B cell (primary cell): ENCODE data around the gene RHOH. TPM values are rescaled to one million over a fixed set of nuclear protein-coding genes. Genes with fewer than 3 reads are reported as not detected.

Experiments
- ATAC-seq: fragments of 200-7000 bp; cut with Tn5 transposase; one replicate; pipeline ENCODE4 v1.10.0; 2021; ENCODE audit warnings: low read depth, mild to moderate bottlenecking, moderate number of reproducible peaks, moderate library complexity
- CTCF ChIA-PET: fragments of 350-600 bp; sonication (Branson Sonifier 250); formaldehyde crosslinking; loops from one replicate; lab custom pipeline; 2021; ENCODE audit warnings: antibody characterized with exemption, inconsistent platforms; lab: Charles Lee
- POLR2A ChIA-PET: fragments of 350-600 bp; sonication (Branson Sonifier 250); formaldehyde crosslinking; loops from one replicate; lab custom pipeline; 2021; ENCODE audit warnings: antibody characterized with exemption; lab: Charles Lee
- DNase-seq: peaks from one replicate; pipeline ENCODE4 v3.0.0; 2013
- H2AFZ ChIP-seq: 2 replicates; pipeline ENCODE4 v1.6.1; 2012; ENCODE audit warnings: mild to moderate bottlenecking, low read depth, low read length; ENCODE audit not compliant: insufficient read depth, poor library complexity, severe bottlenecking
- H3K27ac ChIP-seq, 2 donors: 1 replicate in 1 of 2; 2 replicates in 1 of 2; pipeline ENCODE4 v1.5.1; 2012 to 2013; ENCODE audit warnings: low read length in 2 of 2, mild to moderate bottlenecking in 2 of 2, moderate library complexity in 1 of 2
- H3K27me3 ChIP-seq, 4 experiments: fragments of 200-600 bp in 1 of 4; sonication (generic) in 1 of 4; replicated peaks in 1 of 4; 1 replicate in 2 of 4; 2 replicates in 2 of 4; pipeline versions ENCODE4 v1.6.1 to v1.7.0; 2013 to 2016; ENCODE audit warnings: low read length in 3 of 4, mild to moderate bottlenecking in 2 of 4, mixed read lengths in 1 of 4, moderate library complexity in 1 of 4; ENCODE audit not compliant: insufficient read depth in 4 of 4, control insufficient read depth in 3 of 4; ENCODE audit errors: control extremely low read depth in 1 of 4
- H3K36me3 ChIP-seq, 2 experiments: replicated peaks in 1 of 2; 1 replicate in 1 of 2; 2 replicates in 1 of 2; pipeline versions ENCODE4 v1.6.1 to v1.7.1; 2013; ENCODE audit warnings: low read length in 1 of 2; ENCODE audit not compliant: insufficient read depth in 2 of 2, control insufficient read depth in 1 of 2; ENCODE audit errors: control extremely low read depth in 1 of 2, extremely low read depth in 1 of 2
- H3K4me1 ChIP-seq, 2 donors: fragments of 200-600 bp in 1 of 2; sonication (generic) in 1 of 2; 1 replicate in 1 of 2; 2 replicates in 1 of 2; pipeline versions ENCODE4 v1.5.1 to v1.6.1; 2013 to 2017; ENCODE audit warnings: low read length in 2 of 2; ENCODE audit not compliant: control insufficient read depth in 2 of 2, insufficient read depth in 2 of 2
- H3K4me2 ChIP-seq: replicated peaks from 2 replicates; pipeline ENCODE3; 2012; ENCODE audit warnings: mild to moderate bottlenecking, low read depth, low read length; ENCODE audit not compliant: poor library complexity, severe bottlenecking
- H3K4me3 ChIP-seq, 5 experiments: fragments of 200-600 bp in 1 of 5; sonication (generic) in 1 of 5; 1 replicate in 3 of 5; 2 replicates in 2 of 5; pipeline versions ENCODE4 v1.5.1 to v1.7.0; 2011 to 2016; ENCODE audit warnings: low read length in 4 of 5, mild to moderate bottlenecking in 4 of 5, low read depth in 2 of 5, control low read depth in 1 of 5, moderate library complexity in 1 of 5; ENCODE audit not compliant: insufficient read depth in 1 of 5; ENCODE audit errors: control extremely low read depth in 1 of 5, extremely low read depth in 1 of 5
- H3K79me2 ChIP-seq: fragments of 200-600 bp; sonication (generic); one replicate; pipeline ENCODE4 v1.6.0; 2016; ENCODE audit warnings: low read length; ENCODE audit not compliant: control insufficient read depth, insufficient read depth
- H3K9ac ChIP-seq: fragments of 200-600 bp; sonication (generic); 2 replicates; pipeline ENCODE4 v1.6.1; 2017; ENCODE audit warnings: mild to moderate bottlenecking, low read length, moderate library complexity
- H3K9me3 ChIP-seq, 3 donors: one replicate each; pipeline versions ENCODE4 v1.6.1 to v1.7.1; 2013; ENCODE audit warnings: low read length in 2 of 3; ENCODE audit not compliant: control insufficient read depth in 2 of 3, insufficient read depth in 1 of 3; ENCODE audit errors: control extremely low read depth in 1 of 3
- H4K20me1 ChIP-seq: 2 replicates; pipeline ENCODE4 v1.6.0; 2012; ENCODE audit warnings: mild to moderate bottlenecking, low read length; ENCODE audit not compliant: insufficient read depth, control insufficient read depth, poor library complexity, severe bottlenecking
- H3K27ac Mint-ChIP-seq: one replicate; pipeline ENCODE4 v1.8.0; 2021; ENCODE audit warnings: mixed read lengths
- H3K27me3 Mint-ChIP-seq: one replicate; pipeline ENCODE4 v1.8.0; 2021; ENCODE audit warnings: mixed read lengths
- H3K4me1 Mint-ChIP-seq: one replicate; pipeline ENCODE4 v1.8.0; 2021; ENCODE audit warnings: mixed read lengths
- H3K4me3 Mint-ChIP-seq: one replicate; pipeline ENCODE4 v1.8.0; 2021; ENCODE audit warnings: mixed read lengths
- H3K9me3 Mint-ChIP-seq: one replicate; pipeline ENCODE4 v1.8.0; 2022; ENCODE audit warnings: mixed read lengths; ENCODE audit not compliant: insufficient read depth
- CTCF ChIP-seq: fragments of 200-600 bp; IDR thresholded peaks from one replicate; pipeline ENCODE4 v1.8.0; 2022; ENCODE audit warnings: antibody characterized with exemption, mild to moderate bottlenecking
- EZH2 ChIP-seq: IDR thresholded peaks from 2 replicates; pipeline ENCODE4 v1.6.1; 2012; ENCODE audit warnings: borderline replicate concordance, low read depth, mild to moderate bottlenecking, moderate library complexity, low read length; ENCODE audit not compliant: insufficient read depth, poor library complexity, severe bottlenecking
- WGBS: methylation state at CpG from one replicate; pipeline ENCODE4 v1.1.5; 2013; ENCODE audit warnings: missing lambda C conversion rate; ENCODE audit not compliant: insufficient coverage; 5-methylcytosine and 5-hydroxymethylcytosine counted together
- intact Hi-C: fragments of 100-400 bp; cut with micrococcal nuclease; formaldehyde crosslinking; loops from one replicate; pipeline ENCODE4 v1.10.0; 2022
- polyA plus RNA-seq: library from polyadenylated mRNA; depleted of rRNA; stranded (reverse); fragments of >200 nt; gene quantifications from 2 replicates; pipeline ENCODE4 v1.2.3, GENCODE V29; 2012
- total RNA-seq, 2 donors: library from RNA; stranded (reverse); fragments of 120-200 nt in 1 of 2; gene quantifications; 1 replicate in 1 of 2; 2 replicates in 1 of 2; pipeline versions ENCODE4 v1.2.3 to v1.2.4, GENCODE V29; 2013 to 2022

The RHOH gene
- total and polyA plus RNA-seq, 2 donors (not counting 1 experiment from before 2014, with no cell fraction given): 118 to 209 TPM

- Histone ChIP-seq H3K9me3 (peaks cover 0 to 5% (median 0%) of the 10 kb centered on the region in 3 donors), H4K20me1 (no peaks in the 10 kb centered on the region), H2AFZ (no peak overlapping the region), H3K4me2 (no peak overlapping the region), H3K79me2 (peaks cover 5% of the 10 kb centered on the region), H3K4me1 (peaks cover 11 to 15% of the 10 kb centered on the region in 2 donors), H3K27me3 (no peaks in the 10 kb centered on the region), H3K36me3 (no peaks in the 10 kb centered on the region), H3K27ac (no peak overlapping the region), H3K4me3 (no peak overlapping the region), H3K9ac (no peak overlapping the region)
- H3K27me3 Mint-ChIP-seq: no peaks in the 10 kb centered on the region
- H3K27ac Mint-ChIP-seq: peak overlapping the region; percentile 28
- H3K4me3 Mint-ChIP-seq: no peak overlapping the region
- H3K4me1 Mint-ChIP-seq: peaks cover 45% of the 10 kb centered on the region
- POLR2A ChIA-PET: no interaction called here
- TF ChIP-seq EZH2 (no peak), CTCF (no peak)
- 94% methylated on average over 2 of the region's 3 CpGs for WGBS
- no peaks in the 10 kb centered on the region for H3K9me3 Mint-ChIP-seq
- CTCF ChIA-PET: interaction anchor here (0.6 to 2.4 kb wide), 5 partner anchors 21 to 104 kb away, joined by 3 to 9 read pairs (median 3); no protein-coding TSS in a partner anchor
- DNase-seq: no peak
- ATAC-seq: no peak
- intact Hi-C loops: no loop called here
Measured at GRCh38 chr4:40255393-40256281, 58.8 kb downstream of the RHOH start.

DNA sequence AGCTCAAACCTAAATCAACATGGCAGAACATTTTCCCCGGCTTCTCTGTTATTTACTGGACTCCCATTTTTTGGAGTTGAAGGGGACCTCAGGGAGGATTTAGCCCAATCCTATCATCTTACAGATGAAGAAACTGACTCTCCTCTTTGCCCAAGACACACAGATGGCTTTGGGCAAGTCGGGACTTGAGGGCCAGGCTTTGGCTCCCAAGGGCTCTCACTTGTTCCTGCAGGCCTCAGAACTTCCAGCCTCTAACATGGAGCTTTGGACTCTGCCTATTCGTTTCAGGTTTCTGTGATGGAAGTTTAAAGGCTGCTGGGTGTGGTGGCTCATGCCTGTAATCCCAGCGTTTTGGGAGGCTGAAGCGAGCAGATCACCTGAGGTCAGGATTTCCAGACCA lies 59.5 kb downstream of the RHOH start:
- Histone ChIP-seq H3K9me3 (peaks cover 0 to 5% (median 0%) of the 10 kb centered on the region in 3 donors), H3K27ac (no peak overlapping the region), H3K4me3 (no peak overlapping the region), H4K20me1 (no peaks in the 10 kb centered on the region), H3K27me3 (no peaks in the 10 kb centered on the region), H3K4me2 (no peak overlapping the region), H2AFZ (no peak overlapping the region), H3K4me1 (peaks cover 11 to 15% of the 10 kb centered on the region in 2 donors), H3K79me2 (peaks cover 5% of the 10 kb centered on the region), H3K9ac (no peak overlapping the region), H3K36me3 (no peaks in the 10 kb centered on the region)
- Mint-ChIP-seq H3K4me1 (peaks cover 46% of the 10 kb centered on the region), H3K9me3 (no peaks in the 10 kb centered on the region), H3K27ac (no peak overlapping the region), H3K27me3 (no peaks in the 10 kb centered on the region), H3K4me3 (no peak overlapping the region)
- ChIA-PET CTCF (interaction anchor here (0.6 to 2.4 kb wide), 4 partner anchors 20 to 63 kb away, joined by 3 to 9 read pairs (median 3); no protein-coding TSS in a partner anchor), POLR2A (no interaction called here)
- 100% methylated on average over 4 of the region's 5 CpGs for WGBS
- intact Hi-C loops: no loop called here
- ATAC-seq: no peak
- DNase-seq: no peak
- TF ChIP-seq EZH2: no peak
- TF ChIP-seq CTCF: no peak
